K562 (cell line): ENCODE data around the gene SLC45A3. TPM values are rescaled to one million over a fixed set of nuclear protein-coding genes. Genes with fewer than 3 reads are reported as not detected.

ENCODE experiments used
- CEBPB ChIP-seq: fragments of 450-650 bp; IDR thresholded peaks from 2 replicates; pipeline ENCODE4 v1.6.1; 2016; ENCODE audit warnings: missing genetic modification characterization, missing compliant biosample characterization
- CHD1 ChIP-seq: fragments of 200-600 bp; sonication (generic); IDR thresholded peaks from one replicate; pipeline ENCODE4 v1.6.1; 2012; ENCODE audit warnings: mild to moderate bottlenecking, moderate library complexity, low read length, inconsistent platforms
- DACH1 ChIP-seq: fragments of 450-650 bp; IDR thresholded peaks from 2 replicates; pipeline ENCODE4 v1.6.1; 2018; ENCODE audit not compliant: partially characterized antibody
- ELK1 ChIP-seq: sonication (generic); formaldehyde crosslinking; IDR thresholded peaks from 2 replicates; pipeline ENCODE4 v1.8.1; 2022; ENCODE audit warnings: missing genetic modification reagents
- GATAD2A ChIP-seq: fragments of 450-650 bp; IDR thresholded peaks from 2 replicates; pipeline ENCODE4 v1.6.1; 2017
- HIVEP1 ChIP-seq: fragments of 250-450 bp; sonication (Bioruptor Pico); IDR thresholded peaks from 2 replicates; pipeline ENCODE4 v1.4.0; 2020; ENCODE audit warnings: mild to moderate bottlenecking
- HLTF ChIP-seq: fragments of 450-650 bp; IDR thresholded peaks from 2 replicates; pipeline ENCODE4 v1.6.1; 2016
- KAT8 ChIP-seq: fragments of 450-650 bp; IDR thresholded peaks from 2 replicates; pipeline ENCODE4 v1.6.1; 2016; ENCODE audit warnings: low read depth, mild to moderate bottlenecking
- MED1 ChIP-seq: sonication (generic); formaldehyde crosslinking; IDR thresholded peaks from 2 replicates; pipeline ENCODE4 v1.8.1; 2023; ENCODE audit warnings: missing genetic modification reagents, borderline replicate concordance
- MYBL2 ChIP-seq, 2 experiments: fragments of 450-650 bp in 1 of 2; sonication (generic) in 1 of 2; formaldehyde crosslinking in 1 of 2; IDR thresholded peaks; 2 replicates each; pipeline versions ENCODE4 v1.6.1 to v1.8.1; 2017 to 2022; ENCODE audit warnings: borderline replicate concordance in 1 of 2, inconsistent platforms in 1 of 2, low read depth in 1 of 2, mild to moderate bottlenecking in 1 of 2, missing genetic modification reagents in 1 of 2, moderate library complexity in 1 of 2
- POLR2AphosphoS2 ChIP-seq: IDR thresholded peaks from 2 replicates; pipeline ENCODE4 v1.6.1; 2012; ENCODE audit warnings: low read length, improper control_type of control experiment
- REST ChIP-seq, 2 experiments: fragments of 450-650 bp; formaldehyde crosslinking in 1 of 2; IDR thresholded peaks; 2 replicates each; pipeline versions ENCODE4 v1.4.0 to v1.6.1; 2014 to 2020; ENCODE audit warnings: mild to moderate bottlenecking in 2 of 2, borderline replicate concordance in 1 of 2, low read depth in 1 of 2
- SRSF9 ChIP-seq: fragments of 200-400 bp; formaldehyde crosslinking; IDR thresholded peaks from 2 replicates; pipeline ENCODE4 v1.6.1; 2017; ENCODE audit warnings: low read depth, low read length, borderline replicate concordance
- TAF7 ChIP-seq: fragments of 450-650 bp; IDR thresholded peaks from 2 replicates; pipeline ENCODE4 v1.6.1; 2016; ENCODE audit warnings: missing genetic modification characterization, missing compliant biosample characterization
- TEAD4 ChIP-seq, 2 experiments: sonication (generic) in 1 of 2; formaldehyde crosslinking in 1 of 2; IDR thresholded peaks; 2 replicates each; pipeline versions ENCODE4 v1.6.1 to v1.8.0; 2012 to 2022; ENCODE audit warnings: borderline replicate concordance in 1 of 2, inconsistent platforms in 1 of 2, low read length in 1 of 2, mild to moderate bottlenecking in 1 of 2, missing genetic modification reagents in 1 of 2
- ZNF124 ChIP-seq: sonication (generic); formaldehyde crosslinking; IDR thresholded peaks from 2 replicates; pipeline ENCODE4 v1.8.1; 2022; ENCODE audit warnings: missing genetic modification reagents
- ZNF644 ChIP-seq: fragments of 200-800 bp; sonication (Bioruptor generic); IDR thresholded peaks from 2 replicates; pipeline ENCODE4 v1.6.1; 2016; ENCODE audit warnings: low read depth, missing genetic modification characterization, missing compliant biosample characterization
- ZNF668 ChIP-seq: fragments of 250-450 bp; sonication (Bioruptor Pico); IDR thresholded peaks from 2 replicates; pipeline ENCODE4 v1.8.0; 2022; ENCODE audit warnings: mild to moderate bottlenecking, inconsistent platforms
- ZNF75A ChIP-seq: fragments of 450-650 bp; formaldehyde crosslinking; IDR thresholded peaks from 2 replicates; pipeline ENCODE4 v1.4.0; 2020; ENCODE audit warnings: mild to moderate bottlenecking
- polyA plus RNA-seq, 8 experiments: library from polyadenylated mRNA; depleted of rRNA in 4 of 8; stranded (reverse) in 5 of 8; unstranded in 3 of 8; fragments of >200 nt; fragmentation: Nextera tagmentation in 2 of 8; fragmentation: Illumina TruSeq in 1 of 8; extraction: Ambion mirVana in 2 of 8; extraction: Trizol in 1 of 8; gene quantifications; 2 replicates each; pipeline versions ENCODE4 v1.2.1 to v1.2.3, GENCODE V29; 2011 to 2014; ENCODE audit warnings: inconsistent platforms in 1 of 8, missing spikeins in 1 of 8
- total RNA-seq, 7 experiments: library from RNA; depleted of rRNA in 6 of 7; stranded (reverse); fragments of >200 nt in 6 of 7; fragmentation: Illumina TruSeq in 2 of 7; extraction: Trizol in 2 of 7; gene quantifications; 2 replicates each; pipeline versions ENCODE4 v1.2.1 to v1.2.3, GENCODE V29; 2011 to 2021; ENCODE audit warnings: low replicate concordance in 1 of 7

SLC45A3 gene
- total and polyA plus RNA-seq, 9 of the 15 experiments (the other 6 are each of a cell fraction or from before 2014, with no cell fraction given) = 0.06 to 3.3 (median 1.3) TPM

- TF ChIP-seq REST (IDR thresholded peaks at IDR 0.05; ENCODE audit: borderline replicate concordance) (peak; percentile 14; the same call in 1 of the 2 replicates), REST (CRISPR knock-in tag; IDR thresholded peaks at IDR 0.05; ENCODE audit: low read depth) (no peak), MED1 (CRISPR knock-in tag) (no peak), ZNF124 (CRISPR knock-in tag) (no peak), GATAD2A (peak; percentile 47; the same call in 1 of the 2 replicates), CEBPB (tag) (no peak), ZNF644 (tag) (peak; percentile 94), ZNF668 (no peak), MYBL2 (IDR thresholded peaks at IDR 0.05; ENCODE audit: low read depth) (no peak), MYBL2 (CRISPR knock-in tag; IDR thresholded peaks at IDR 0.05; ENCODE audit: borderline replicate concordance) (no peak), CHD1 (peak; percentile 2), TEAD4 (IDR thresholded peaks at IDR 0.05; ENCODE audit: low read length) (peak; percentile 99), TEAD4 (CRISPR knock-in tag; IDR thresholded peaks at IDR 0.05; ENCODE audit: borderline replicate concordance) (0 out of 2 replicates have a peak, but pooled peaks have one; percentile 15), SRSF9 (no peak), KAT8 (no peak), ELK1 (CRISPR knock-in tag) (no peak), HLTF (peak; percentile 93; the same call in 1 of the 2 replicates), ZNF75A (CRISPR knock-in tag) (no peak), HIVEP1 (peak; percentile 34; the same call in 1 of the 2 replicates), TAF7 (tag) (no peak), DACH1 (peak; percentile 99), POLR2AphosphoS2 (no peak)
These were observed 1.8 kb downstream of the SLC45A3 start (continued) for GRCh38 chr1:205678286-205679111.
